H9 (cell line): ENCODE measurements around the gene NKAIN2. TPM values are rescaled to one million over a fixed set of nuclear protein-coding genes. Genes with fewer than 3 reads are reported as not detected.

Source experiments
- DNase-seq: peaks from one replicate; pipeline ENCODE4 v3.0.0-alpha.2; 2017
- H2AFZ ChIP-seq: one replicate; pipeline ENCODE4 v1.6.1; 2013; ENCODE audit warnings: mild to moderate bottlenecking, low read length, control low read depth, moderate library complexity
- H2AK5ac ChIP-seq: 2 replicates; pipeline ENCODE4 v1.6.1; 2013; ENCODE audit warnings: low read length, control low read depth, mixed read lengths; ENCODE audit not compliant: insufficient read length
- H2BK120ac ChIP-seq: one replicate; pipeline ENCODE4 v1.6.1; 2013; ENCODE audit warnings: low read depth, mild to moderate bottlenecking, low read length, control low read depth, inconsistent platforms; ENCODE audit not compliant: poor library complexity, severe bottlenecking
- H2BK12ac ChIP-seq: 2 replicates; pipeline ENCODE4 v1.6.1; 2013; ENCODE audit warnings: low read length, control low read depth, mixed read lengths, low read depth; ENCODE audit not compliant: insufficient read length
- H2BK15ac ChIP-seq: 2 replicates; pipeline ENCODE4 v1.6.1; 2013; ENCODE audit warnings: low read depth, low read length, control low read depth
- H2BK20ac ChIP-seq: one replicate; pipeline ENCODE4 v1.6.1; 2013; ENCODE audit warnings: low read depth, mild to moderate bottlenecking, low read length, control low read depth, inconsistent platforms; ENCODE audit not compliant: poor library complexity, severe bottlenecking
- H2BK5ac ChIP-seq: 2 replicates; pipeline ENCODE4 v1.6.1; 2013; ENCODE audit warnings: low read length, control low read depth, mixed read lengths; ENCODE audit not compliant: insufficient read length
- H3K14ac ChIP-seq: 2 replicates; pipeline ENCODE4 v1.6.1; 2013; ENCODE audit warnings: low read length, control low read depth; ENCODE audit not compliant: insufficient read depth
- H3K18ac ChIP-seq: 2 replicates; pipeline ENCODE4 v1.6.1; 2013; ENCODE audit warnings: low read depth, mild to moderate bottlenecking, mixed read lengths, low read length, control low read depth; ENCODE audit not compliant: insufficient read length
- H3K23ac ChIP-seq: 2 replicates; pipeline ENCODE4 v1.6.1; 2013; ENCODE audit warnings: low read length, control low read depth, mixed read lengths, low read depth; ENCODE audit not compliant: insufficient read length
- H3K23me2 ChIP-seq: 2 replicates; pipeline ENCODE4 v1.6.1; 2013; ENCODE audit warnings: low read depth, mild to moderate bottlenecking, mixed read lengths, low read length, control low read depth; ENCODE audit not compliant: insufficient read length, poor library complexity, severe bottlenecking
- H3K27ac ChIP-seq: 2 replicates; pipeline ENCODE4 v1.5.1; 2013; ENCODE audit warnings: low read length, control low read depth, mixed read lengths, low read depth; ENCODE audit not compliant: insufficient read length
- H3K27me3 ChIP-seq: 2 replicates; pipeline ENCODE4 v1.6.1; 2013; ENCODE audit warnings: low read length, control low read depth, inconsistent platforms; ENCODE audit not compliant: insufficient read depth
- H3K4ac ChIP-seq: 2 replicates; pipeline ENCODE4 v1.6.1; 2013; ENCODE audit warnings: low read depth, mild to moderate bottlenecking, control low read depth, inconsistent platforms, low read length, moderate library complexity
- H3K4me1 ChIP-seq: 2 replicates; pipeline ENCODE4 v1.6.1; 2013; ENCODE audit warnings: low read length, control low read depth, inconsistent platforms; ENCODE audit not compliant: insufficient read depth
- H3K4me2 ChIP-seq: 2 replicates; pipeline ENCODE4 v1.6.1; 2013; ENCODE audit warnings: low read length, control low read depth, mixed read lengths; ENCODE audit not compliant: insufficient read length, insufficient read depth
- H3K56ac ChIP-seq: 2 replicates; pipeline ENCODE4 v1.6.1; 2013; ENCODE audit warnings: low read depth, mild to moderate bottlenecking, mixed read lengths, low read length, control low read depth; ENCODE audit not compliant: insufficient read length
- H3K79me1 ChIP-seq: 2 replicates; pipeline ENCODE4 v1.6.1; 2013; ENCODE audit warnings: low read depth, mild to moderate bottlenecking, moderate library complexity, low read length, control low read depth, inconsistent platforms; ENCODE audit not compliant: insufficient read depth, poor library complexity, severe bottlenecking
- H3K79me2 ChIP-seq: 2 replicates; pipeline ENCODE4 v1.6.1; 2013; ENCODE audit warnings: low read length, control low read depth, inconsistent platforms; ENCODE audit not compliant: insufficient read depth
- H3K9ac ChIP-seq: 2 replicates; pipeline ENCODE4 v1.6.1; 2013; ENCODE audit warnings: low read length, control low read depth, mixed read lengths; ENCODE audit not compliant: insufficient read length; ENCODE audit errors: extremely low read depth
- H3K9me3 ChIP-seq: one replicate; pipeline ENCODE4 v1.6.1; 2013; ENCODE audit warnings: low read depth, low read length, inconsistent platforms; ENCODE audit not compliant: control insufficient read depth
- H3T11ph ChIP-seq: one replicate; pipeline ENCODE4 v1.6.1; 2013; ENCODE audit warnings: mild to moderate bottlenecking, low read length, control low read depth, inconsistent platforms
- H4K20me1 ChIP-seq: one replicate; pipeline ENCODE4 v1.6.1; 2013; ENCODE audit not compliant: control insufficient read depth, insufficient read length, insufficient read depth
- H4K5ac ChIP-seq: 2 replicates; pipeline ENCODE4 v1.6.1; 2013; ENCODE audit warnings: low read depth, mild to moderate bottlenecking, mixed read lengths, low read length, control low read depth; ENCODE audit not compliant: insufficient read length
- H4K8ac ChIP-seq: replicated peaks from 2 replicates; pipeline ENCODE4 v1.6.1; 2013; ENCODE audit warnings: low read length, control low read depth, mixed read lengths, low read depth; ENCODE audit not compliant: insufficient read length
- H4K91ac ChIP-seq: 2 replicates; pipeline ENCODE4 v1.6.1; 2013; ENCODE audit warnings: low read depth, mild to moderate bottlenecking, moderate library complexity, mixed read lengths, low read length, control low read depth; ENCODE audit not compliant: insufficient read length
- H3K27ac Mint-ChIP-seq, 3 experiments: 2 replicates in 2 of 3; 3 replicates in 1 of 3; pipeline ENCODE4 v1.8.0; 2020 to 2021; ENCODE audit warnings: mixed read lengths in 3 of 3, mild to moderate bottlenecking in 1 of 3, moderate library complexity in 1 of 3
- H3K27me3 Mint-ChIP-seq: 2 replicates; pipeline ENCODE4 v1.8.0; 2021; ENCODE audit warnings: low read depth, mild to moderate bottlenecking, moderate library complexity, mixed read lengths
- H3K36me3 Mint-ChIP-seq, 3 experiments: 2 replicates in 2 of 3; 3 replicates in 1 of 3; pipeline ENCODE4 v1.8.0; 2020 to 2021; ENCODE audit warnings: low read depth in 3 of 3, mixed read lengths in 3 of 3; ENCODE audit not compliant: insufficient read depth in 1 of 3
- H3K4me1 Mint-ChIP-seq, 2 experiments: 2 replicates each; pipeline ENCODE4 v1.8.0; 2020; ENCODE audit warnings: mixed read lengths in 2 of 2
- H3K4me3 Mint-ChIP-seq, 2 experiments: 2 replicates in 1 of 2; 3 replicates in 1 of 2; pipeline ENCODE4 v1.8.0; 2020 to 2021; ENCODE audit warnings: mild to moderate bottlenecking in 2 of 2, mixed read lengths in 2 of 2, moderate library complexity in 1 of 2
- H3K9me3 Mint-ChIP-seq, 2 experiments: 2 replicates in 1 of 2; 3 replicates in 1 of 2; pipeline ENCODE4 v1.8.0; 2020; ENCODE audit warnings: mild to moderate bottlenecking in 2 of 2, mixed read lengths in 2 of 2, moderate library complexity in 1 of 2
- WGBS: extraction: QIAGEN DNeasy Blood & Tissue Kit; methylation state at CpG from one replicate; pipeline ENCODE4 v1.1.7; 2013; ENCODE audit warnings: missing lambda C conversion rate, low lambda C conversion rate, mixed read lengths; ENCODE audit not compliant: insufficient read length; ENCODE audit errors: extremely low coverage; 5-methylcytosine and 5-hydroxymethylcytosine counted together
- total RNA-seq: library from RNA; stranded (reverse); gene quantifications from 2 replicates; pipeline ENCODE4 v1.2.1, GENCODE V29; 2021
- TF ChIP-seq, protein P1 (sequence below): fragments of 200-600 bp; sonication (generic); conservative IDR thresholded peaks from 3 replicates; pipeline ENCODE4 v1.8.0; 2021; ENCODE audit warnings: antibody characterized with exemption, mild to moderate bottlenecking

The NKAIN2 gene
- total RNA-seq, 1 experiment from 2014 or later, result 0.17 TPM

DNA sequence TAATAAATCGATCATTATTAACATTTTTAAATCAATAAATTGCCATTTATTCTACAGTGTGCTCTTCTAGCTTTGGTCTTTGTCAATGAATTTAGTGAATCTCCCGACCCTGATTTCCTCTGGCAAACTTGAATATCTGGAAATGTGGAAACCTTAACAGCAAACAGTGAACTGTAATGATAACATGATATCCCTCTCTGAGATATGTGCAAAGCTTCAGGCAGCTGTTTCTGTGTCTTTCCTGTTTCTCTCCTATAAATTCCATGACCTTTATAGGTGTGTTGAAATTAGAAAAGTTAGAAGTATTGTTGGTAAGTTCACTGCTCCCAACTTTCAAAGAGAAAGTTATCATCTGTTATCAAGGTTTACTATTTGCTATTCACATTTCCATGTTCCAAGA lies 939.8 kb downstream of the NKAIN2 start:
- Histone ChIP-seq H3K56ac (no peak overlapping the region), H4K20me1 (no peaks in the 10 kb centered on the region), H3K27me3 (no peaks in the 10 kb centered on the region), H3K23me2 (no peaks in the 10 kb centered on the region), H2BK15ac (no peak overlapping the region), H3K18ac (no peak overlapping the region), H4K8ac (no peak overlapping the region), H3K14ac (no peak overlapping the region), H3K27ac (no peak overlapping the region), H3K79me2 (no peaks in the 10 kb centered on the region), H4K5ac (no peak overlapping the region), H2BK5ac (no peak overlapping the region), H3T11ph (no peak overlapping the region), H2AK5ac (no peak overlapping the region), H2AFZ (no peak overlapping the region), H3K9me3 (no peaks in the 10 kb centered on the region), H2BK20ac (no peak overlapping the region), H3K23ac (no peak overlapping the region), H3K4me1 (no peaks in the 10 kb centered on the region), H3K79me1 (no peaks in the 10 kb centered on the region), H3K4ac (no peak overlapping the region), H2BK12ac (no peak overlapping the region), H4K91ac (no peak overlapping the region), H2BK120ac (no peak overlapping the region), H3K9ac (no peak overlapping the region), H3K4me2 (no peak overlapping the region)
- no CpG with 5 or more reads among the region's 2 CpGs for WGBS
- Mint-ChIP-seq H3K27ac (no peak overlapping the region), H3K36me3 (no peaks in the 10 kb centered on the region), H3K27me3 (no peaks in the 10 kb centered on the region), H3K4me1 (no peaks in the 10 kb centered on the region), H3K4me3 (no peak overlapping the region), H3K9me3 (no peaks in the 10 kb centered on the region)
- no peak for DNase-seq
- TF ChIP-seq, protein P1, sequence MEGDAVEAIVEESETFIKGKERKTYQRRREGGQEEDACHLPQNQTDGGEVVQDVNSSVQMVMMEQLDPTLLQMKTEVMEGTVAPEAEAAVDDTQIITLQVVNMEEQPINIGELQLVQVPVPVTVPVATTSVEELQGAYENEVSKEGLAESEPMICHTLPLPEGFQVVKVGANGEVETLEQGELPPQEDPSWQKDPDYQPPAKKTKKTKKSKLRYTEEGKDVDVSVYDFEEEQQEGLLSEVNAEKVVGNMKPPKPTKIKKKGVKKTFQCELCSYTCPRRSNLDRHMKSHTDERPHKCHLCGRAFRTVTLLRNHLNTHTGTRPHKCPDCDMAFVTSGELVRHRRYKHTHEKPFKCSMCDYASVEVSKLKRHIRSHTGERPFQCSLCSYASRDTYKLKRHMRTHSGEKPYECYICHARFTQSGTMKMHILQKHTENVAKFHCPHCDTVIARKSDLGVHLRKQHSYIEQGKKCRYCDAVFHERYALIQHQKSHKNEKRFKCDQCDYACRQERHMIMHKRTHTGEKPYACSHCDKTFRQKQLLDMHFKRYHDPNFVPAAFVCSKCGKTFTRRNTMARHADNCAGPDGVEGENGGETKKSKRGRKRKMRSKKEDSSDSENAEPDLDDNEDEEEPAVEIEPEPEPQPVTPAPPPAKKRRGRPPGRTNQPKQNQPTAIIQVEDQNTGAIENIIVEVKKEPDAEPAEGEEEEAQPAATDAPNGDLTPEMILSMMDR, result no peak
